Measurements from ENCODE around the gene MCC. TPM values are rescaled to one million over a fixed set of nuclear protein-coding genes. Genes with fewer than 3 reads are reported as not detected.

The MCC gene
- total and polyA plus RNA-seq, 4 donors = 9.0 to 47.3 (median 14.7) TPM

GRCh38 chr5:113171520-113171919, 316.7 kb downstream of the MCC start:
- Histone ChIP-seq H3K4me1 (ENCODE audit: control insufficient read depth in 4 of 4, insufficient read depth in 4 of 4, low read length in 3 of 4) (peaks cover 2 to 17% (median 13%) of the 10 kb centered on the region in 4 donors), H3K36me3 (ENCODE audit: control insufficient read depth in 4 of 4, insufficient read depth in 3 of 4, low read depth in 1 of 4, low read length in 3 of 4) (no peaks in the 10 kb centered on the region), H3K27me3 (ENCODE audit: control insufficient read depth in 4 of 4, insufficient read depth in 4 of 4, low read length in 3 of 4) (no peaks in the 10 kb centered on the region), H3K4me3 (ENCODE audit: low read depth in 1 of 3, low read length in 3 of 3) (no peak overlapping the region), H3K27ac (ENCODE audit: low read depth in 1 of 2, low read length in 2 of 2) (no peak overlapping the region), H3K9me3 (ENCODE audit: control insufficient read depth in 4 of 4, low read length in 3 of 4) (no peaks in the 10 kb centered on the region), H3K9ac (ENCODE audit: low read depth in 1 of 2, low read length in 2 of 2) (no peak overlapping the region)
- DNase-seq (ENCODE audit: low spot score) = no peak
- 94% methylated on average over 5 of the region's 5 CpGs for WGBS
- TF ChIP-seq ATF3 (IDR thresholded peaks at IDR 0.05) (no peak), RAD21 (IDR thresholded peaks at IDR 0.05) (no peak), HNF4G (IDR thresholded peaks at IDR 0.05) (no peak), GABPA (IDR thresholded peaks at IDR 0.05 in 1 of 2, conservative IDR thresholded peaks at IDR 0.05 in 1 of 2) (no peak), RXRA (IDR thresholded peaks at IDR 0.05) (no peak), HNF4A (conservative IDR thresholded peaks at IDR 0.05) (no peak), TAF1 (conservative IDR thresholded peaks at IDR 0.05) (no peak), MAX (IDR thresholded peaks at IDR 0.05) (no peak), YY1 (IDR thresholded peaks at IDR 0.05) (no peak), SP1 (IDR thresholded peaks at IDR 0.05) (no peak), JUND (IDR thresholded peaks at IDR 0.05) (no peak)
- TF ChIP-seq, protein P1, sequence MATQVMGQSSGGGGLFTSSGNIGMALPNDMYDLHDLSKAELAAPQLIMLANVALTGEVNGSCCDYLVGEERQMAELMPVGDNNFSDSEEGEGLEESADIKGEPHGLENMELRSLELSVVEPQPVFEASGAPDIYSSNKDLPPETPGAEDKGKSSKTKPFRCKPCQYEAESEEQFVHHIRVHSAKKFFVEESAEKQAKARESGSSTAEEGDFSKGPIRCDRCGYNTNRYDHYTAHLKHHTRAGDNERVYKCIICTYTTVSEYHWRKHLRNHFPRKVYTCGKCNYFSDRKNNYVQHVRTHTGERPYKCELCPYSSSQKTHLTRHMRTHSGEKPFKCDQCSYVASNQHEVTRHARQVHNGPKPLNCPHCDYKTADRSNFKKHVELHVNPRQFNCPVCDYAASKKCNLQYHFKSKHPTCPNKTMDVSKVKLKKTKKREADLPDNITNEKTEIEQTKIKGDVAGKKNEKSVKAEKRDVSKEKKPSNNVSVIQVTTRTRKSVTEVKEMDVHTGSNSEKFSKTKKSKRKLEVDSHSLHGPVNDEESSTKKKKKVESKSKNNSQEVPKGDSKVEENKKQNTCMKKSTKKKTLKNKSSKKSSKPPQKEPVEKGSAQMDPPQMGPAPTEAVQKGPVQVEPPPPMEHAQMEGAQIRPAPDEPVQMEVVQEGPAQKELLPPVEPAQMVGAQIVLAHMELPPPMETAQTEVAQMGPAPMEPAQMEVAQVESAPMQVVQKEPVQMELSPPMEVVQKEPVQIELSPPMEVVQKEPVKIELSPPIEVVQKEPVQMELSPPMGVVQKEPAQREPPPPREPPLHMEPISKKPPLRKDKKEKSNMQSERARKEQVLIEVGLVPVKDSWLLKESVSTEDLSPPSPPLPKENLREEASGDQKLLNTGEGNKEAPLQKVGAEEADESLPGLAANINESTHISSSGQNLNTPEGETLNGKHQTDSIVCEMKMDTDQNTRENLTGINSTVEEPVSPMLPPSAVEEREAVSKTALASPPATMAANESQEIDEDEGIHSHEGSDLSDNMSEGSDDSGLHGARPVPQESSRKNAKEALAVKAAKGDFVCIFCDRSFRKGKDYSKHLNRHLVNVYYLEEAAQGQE (IDR thresholded peaks at IDR 0.05) = no peak

DNA sequence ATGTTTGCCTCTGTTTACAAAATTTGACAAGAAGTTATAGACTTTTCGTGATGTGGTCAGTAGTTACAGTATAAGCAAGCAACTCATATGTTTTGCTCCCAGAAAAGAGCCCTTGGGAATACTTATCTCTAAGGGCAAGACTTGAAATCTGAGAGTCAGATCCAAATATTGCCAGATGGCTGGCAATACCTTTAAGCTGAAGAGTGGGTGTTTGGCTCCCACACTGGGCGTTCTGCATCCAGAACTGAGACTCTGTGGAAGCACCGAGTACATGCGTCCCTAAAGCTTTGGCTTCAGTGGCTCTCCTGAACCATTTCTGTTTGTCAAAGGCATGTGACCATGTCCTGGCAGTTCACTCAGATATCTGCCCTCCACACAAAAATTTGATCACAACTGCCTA, 317.5 kb downstream of the MCC start:
- peaks cover 2 to 18% (median 9%) of the 10 kb centered on the region in 4 donors for H3K4me1 ChIP-seq (ENCODE audit: control insufficient read depth in 4 of 4, insufficient read depth in 4 of 4, low read length in 3 of 4)
- TF ChIP-seq HNF4A (conservative IDR thresholded peaks at IDR 0.05) (no peak), FOXA2 (IDR thresholded peaks at IDR 0.05) (no peak), JUND (IDR thresholded peaks at IDR 0.05) (no peak), NR2F2 (IDR thresholded peaks at IDR 0.05) (no peak), RXRA (IDR thresholded peaks at IDR 0.05) (no peak), FOXA1 (IDR thresholded peaks at IDR 0.05) (no peak), ATF3 (IDR thresholded peaks at IDR 0.05) (no peak), TAF1 (conservative IDR thresholded peaks at IDR 0.05) (no peak)
- TF ChIP-seq, protein P2, sequence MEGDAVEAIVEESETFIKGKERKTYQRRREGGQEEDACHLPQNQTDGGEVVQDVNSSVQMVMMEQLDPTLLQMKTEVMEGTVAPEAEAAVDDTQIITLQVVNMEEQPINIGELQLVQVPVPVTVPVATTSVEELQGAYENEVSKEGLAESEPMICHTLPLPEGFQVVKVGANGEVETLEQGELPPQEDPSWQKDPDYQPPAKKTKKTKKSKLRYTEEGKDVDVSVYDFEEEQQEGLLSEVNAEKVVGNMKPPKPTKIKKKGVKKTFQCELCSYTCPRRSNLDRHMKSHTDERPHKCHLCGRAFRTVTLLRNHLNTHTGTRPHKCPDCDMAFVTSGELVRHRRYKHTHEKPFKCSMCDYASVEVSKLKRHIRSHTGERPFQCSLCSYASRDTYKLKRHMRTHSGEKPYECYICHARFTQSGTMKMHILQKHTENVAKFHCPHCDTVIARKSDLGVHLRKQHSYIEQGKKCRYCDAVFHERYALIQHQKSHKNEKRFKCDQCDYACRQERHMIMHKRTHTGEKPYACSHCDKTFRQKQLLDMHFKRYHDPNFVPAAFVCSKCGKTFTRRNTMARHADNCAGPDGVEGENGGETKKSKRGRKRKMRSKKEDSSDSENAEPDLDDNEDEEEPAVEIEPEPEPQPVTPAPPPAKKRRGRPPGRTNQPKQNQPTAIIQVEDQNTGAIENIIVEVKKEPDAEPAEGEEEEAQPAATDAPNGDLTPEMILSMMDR (IDR thresholded peaks at IDR 0.05; ENCODE audit: low read depth, low read length, missing input control) = no peak
- TF ChIP-seq, protein P3, sequence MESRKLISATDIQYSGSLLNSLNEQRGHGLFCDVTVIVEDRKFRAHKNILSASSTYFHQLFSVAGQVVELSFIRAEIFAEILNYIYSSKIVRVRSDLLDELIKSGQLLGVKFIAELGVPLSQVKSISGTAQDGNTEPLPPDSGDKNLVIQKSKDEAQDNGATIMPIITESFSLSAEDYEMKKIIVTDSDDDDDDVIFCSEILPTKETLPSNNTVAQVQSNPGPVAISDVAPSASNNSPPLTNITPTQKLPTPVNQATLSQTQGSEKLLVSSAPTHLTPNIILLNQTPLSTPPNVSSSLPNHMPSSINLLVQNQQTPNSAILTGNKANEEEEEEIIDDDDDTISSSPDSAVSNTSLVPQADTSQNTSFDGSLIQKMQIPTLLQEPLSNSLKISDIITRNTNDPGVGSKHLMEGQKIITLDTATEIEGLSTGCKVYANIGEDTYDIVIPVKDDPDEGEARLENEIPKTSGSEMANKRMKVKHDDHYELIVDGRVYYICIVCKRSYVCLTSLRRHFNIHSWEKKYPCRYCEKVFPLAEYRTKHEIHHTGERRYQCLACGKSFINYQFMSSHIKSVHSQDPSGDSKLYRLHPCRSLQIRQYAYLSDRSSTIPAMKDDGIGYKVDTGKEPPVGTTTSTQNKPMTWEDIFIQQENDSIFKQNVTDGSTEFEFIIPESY (IDR thresholded peaks at IDR 0.05) = no peak
- H3K27ac ChIP-seq (ENCODE audit: low read depth in 1 of 2, low read length in 2 of 2) = no peak overlapping the region
- H3K36me3 ChIP-seq (ENCODE audit: control insufficient read depth in 4 of 4, insufficient read depth in 3 of 4, low read depth in 1 of 4, low read length in 3 of 4) = no peaks in the 10 kb centered on the region
- no peak overlapping the region for H3K4me3 ChIP-seq (ENCODE audit: low read depth in 1 of 3, low read length in 3 of 3)
- DNase-seq (ENCODE audit: low spot score) = no peak
- H3K9me3 ChIP-seq (ENCODE audit: control insufficient read depth in 4 of 4, low read length in 3 of 4) = no peaks in the 10 kb centered on the region
- no peaks in the 10 kb centered on the region for H3K27me3 ChIP-seq (ENCODE audit: control insufficient read depth in 4 of 4, insufficient read depth in 4 of 4, low read length in 3 of 4)
- H3K9ac ChIP-seq (ENCODE audit: low read depth in 1 of 2, low read length in 2 of 2) = no peak overlapping the region
- 71% methylated on average over 4 of the region's 4 CpGs for WGBS

Data from liver (tissue), 9 donors.